Raji (cell line): ENCODE data around the gene HES3.

ENCODE experiments used
- POLR2A ChIP-seq: IDR thresholded peaks from 2 replicates; pipeline ENCODE4 v1.6.1; 2011; ENCODE audit warnings: low read depth, low read length, control low read depth; ENCODE audit not compliant: insufficient read depth

Gene HES3

GRCh38 chr1:6243993-6244392, at the start of gene HES3:
TSS of gene HES3 (plus strand) at chr1:6244179. CDS start at chr1:6244366, 187 bp downstream.
- no peak for TF ChIP-seq POLR2A

GRCh38 chr1:6197746-6198427, 46.1 kb upstream of the HES3 start:
- no peak for TF ChIP-seq POLR2A

- TF ChIP-seq POLR2A = no peak
These were observed 45.2 kb upstream of the HES3 start for GRCh38 chr1:6198646-6199297.

GRCh38 chr1:6199298-6200187, 44.4 kb upstream of the HES3 start, which contains the start of gene RPL22:
TSS of gene RPL22 (minus strand) at chr1:6199595. CDS start at chr1:6199573, 22 bp downstream.
- TF ChIP-seq POLR2A = peak; percentile 97

- 0 out of 2 replicates have a peak, but pooled peaks have one; percentile 1 for TF ChIP-seq POLR2A
These were observed 43.7 kb upstream of the HES3 start for GRCh38 chr1:6200188-6200809.

- TF ChIP-seq POLR2A = no peak
These were observed 41.7 kb upstream of the HES3 start for GRCh38 chr1:6202256-6202655.

GRCh38 chr1:6205849-6206519, 38.0 kb upstream of the HES3 start, which contains the start of gene RNF207:
TSS of gene RNF207 (plus strand) at chr1:6206119. CDS start at chr1:6206536, 417 bp downstream.
- TF ChIP-seq POLR2A = no peak

- TF ChIP-seq POLR2A = no peak
These were observed 37.5 kb upstream of the HES3 start for GRCh38 chr1:6206520-6206855.

GRCh38 chr1:6207075-6207885, 36.7 kb upstream of the HES3 start:
- no peak for TF ChIP-seq POLR2A

GRCh38 chr1:6207921-6208320, 36.1 kb upstream of the HES3 start:
- TF ChIP-seq POLR2A = no peak

- TF ChIP-seq POLR2A = no peak
These were observed 35.0 kb upstream of the HES3 start for GRCh38 chr1:6208723-6209660.

- TF ChIP-seq POLR2A = no peak
These were observed 34.1 kb upstream of the HES3 start for GRCh38 chr1:6209661-6210580.
